ENCODE measurements around the gene SDC3. TPM values are rescaled to one million over a fixed set of nuclear protein-coding genes. Genes with fewer than 3 reads are reported as not detected.

The SDC3 gene
- total and polyA plus RNA-seq, 4 donors, result 3.3 to 27.5 (median 16.6) TPM

GRCh38 chr1:30903343-30904034 is 5.1 kb downstream of the SDC3 start:
- H3K4me3 ChIP-seq (ENCODE audit: low read depth in 1 of 3, low read length in 3 of 3), result no peak overlapping the region
- no peak for TF ChIP-seq YY1 (IDR thresholded peaks at IDR 0.05)
- TF ChIP-seq RXRA (IDR thresholded peaks at IDR 0.05), result no peak
- TF ChIP-seq FOXA2 (IDR thresholded peaks at IDR 0.05), result no peak
- H3K27ac ChIP-seq (ENCODE audit: low read depth in 1 of 2, low read length in 2 of 2), result peak overlapping the region; percentile 51 to 61
- H3K9me3 ChIP-seq (ENCODE audit: control insufficient read depth in 4 of 4, low read length in 3 of 4), result no peaks in the 10 kb centered on the region
- no peak overlapping the region for H3K9ac ChIP-seq (ENCODE audit: low read depth in 1 of 2, low read length in 2 of 2)
- 86% methylated on average over 8 of the region's 8 CpGs for WGBS
- DNase-seq (ENCODE audit: low spot score), result no peak
- no peaks in the 10 kb centered on the region for H3K36me3 ChIP-seq (ENCODE audit: control insufficient read depth in 4 of 4, insufficient read depth in 3 of 4, low read depth in 1 of 4, low read length in 3 of 4)
- H3K4me1 ChIP-seq (ENCODE audit: control insufficient read depth in 4 of 4, insufficient read depth in 4 of 4, low read length in 3 of 4), result peaks cover 0 to 7% (median 1%) of the 10 kb centered on the region in 4 donors
- H3K27me3 ChIP-seq (ENCODE audit: control insufficient read depth in 4 of 4, insufficient read depth in 4 of 4, low read length in 3 of 4), result no peaks in the 10 kb centered on the region

DNA sequence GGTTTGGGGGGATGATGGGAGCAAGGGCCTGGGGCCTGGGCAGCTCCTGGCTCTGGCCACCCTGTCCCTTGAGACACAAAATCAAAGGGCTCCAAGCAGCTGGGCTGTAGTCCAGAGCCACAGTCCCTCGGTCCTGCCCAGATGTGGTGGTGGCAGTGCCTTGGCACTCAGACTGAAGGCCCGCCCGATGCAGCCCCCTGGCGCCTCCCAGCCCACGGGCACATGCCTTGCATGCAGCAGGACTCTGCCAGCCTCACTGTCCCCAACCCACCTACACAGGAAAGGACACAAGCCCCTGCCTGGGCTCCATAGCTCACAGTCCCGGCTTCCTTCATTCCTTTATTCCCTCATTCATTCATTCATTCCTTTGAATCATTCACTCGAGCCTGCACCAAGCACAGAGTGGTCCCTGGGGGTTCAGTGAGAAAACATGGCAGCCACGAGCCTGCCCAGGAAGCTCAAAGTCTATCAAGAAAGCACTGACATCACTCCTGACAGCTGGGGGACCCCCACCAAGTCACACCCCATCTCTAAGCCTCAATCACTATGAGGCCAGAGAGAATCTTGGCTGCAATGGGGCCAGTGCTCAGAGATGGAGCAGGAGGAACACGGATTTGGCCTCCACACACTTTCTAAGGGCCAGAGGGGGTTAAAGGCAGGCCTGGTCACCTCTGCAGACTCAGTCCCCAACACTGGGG is 5.8 kb downstream of the SDC3 start:
- TF ChIP-seq, protein P1, sequence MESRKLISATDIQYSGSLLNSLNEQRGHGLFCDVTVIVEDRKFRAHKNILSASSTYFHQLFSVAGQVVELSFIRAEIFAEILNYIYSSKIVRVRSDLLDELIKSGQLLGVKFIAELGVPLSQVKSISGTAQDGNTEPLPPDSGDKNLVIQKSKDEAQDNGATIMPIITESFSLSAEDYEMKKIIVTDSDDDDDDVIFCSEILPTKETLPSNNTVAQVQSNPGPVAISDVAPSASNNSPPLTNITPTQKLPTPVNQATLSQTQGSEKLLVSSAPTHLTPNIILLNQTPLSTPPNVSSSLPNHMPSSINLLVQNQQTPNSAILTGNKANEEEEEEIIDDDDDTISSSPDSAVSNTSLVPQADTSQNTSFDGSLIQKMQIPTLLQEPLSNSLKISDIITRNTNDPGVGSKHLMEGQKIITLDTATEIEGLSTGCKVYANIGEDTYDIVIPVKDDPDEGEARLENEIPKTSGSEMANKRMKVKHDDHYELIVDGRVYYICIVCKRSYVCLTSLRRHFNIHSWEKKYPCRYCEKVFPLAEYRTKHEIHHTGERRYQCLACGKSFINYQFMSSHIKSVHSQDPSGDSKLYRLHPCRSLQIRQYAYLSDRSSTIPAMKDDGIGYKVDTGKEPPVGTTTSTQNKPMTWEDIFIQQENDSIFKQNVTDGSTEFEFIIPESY (IDR thresholded peaks at IDR 0.05), result no peak
- TF ChIP-seq, protein P2, sequence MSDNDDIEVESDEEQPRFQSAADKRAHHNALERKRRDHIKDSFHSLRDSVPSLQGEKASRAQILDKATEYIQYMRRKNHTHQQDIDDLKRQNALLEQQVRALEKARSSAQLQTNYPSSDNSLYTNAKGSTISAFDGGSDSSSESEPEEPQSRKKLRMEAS (IDR thresholded peaks at IDR 0.05), result no peak
- TF ChIP-seq YY1 (IDR thresholded peaks at IDR 0.05) (no peak), TAF1 (conservative IDR thresholded peaks at IDR 0.05) (no peak), FOXA2 (IDR thresholded peaks at IDR 0.05) (no peak), NR2F2 (IDR thresholded peaks at IDR 0.05) (no peak), RXRA (IDR thresholded peaks at IDR 0.05) (no peak), JUND (IDR thresholded peaks at IDR 0.05) (no peak), RAD21 (IDR thresholded peaks at IDR 0.05) (no peak), EGR1 (IDR thresholded peaks at IDR 0.05; ENCODE audit: low read depth in 2 of 2) (no peak)
- TF ChIP-seq, protein P3, sequence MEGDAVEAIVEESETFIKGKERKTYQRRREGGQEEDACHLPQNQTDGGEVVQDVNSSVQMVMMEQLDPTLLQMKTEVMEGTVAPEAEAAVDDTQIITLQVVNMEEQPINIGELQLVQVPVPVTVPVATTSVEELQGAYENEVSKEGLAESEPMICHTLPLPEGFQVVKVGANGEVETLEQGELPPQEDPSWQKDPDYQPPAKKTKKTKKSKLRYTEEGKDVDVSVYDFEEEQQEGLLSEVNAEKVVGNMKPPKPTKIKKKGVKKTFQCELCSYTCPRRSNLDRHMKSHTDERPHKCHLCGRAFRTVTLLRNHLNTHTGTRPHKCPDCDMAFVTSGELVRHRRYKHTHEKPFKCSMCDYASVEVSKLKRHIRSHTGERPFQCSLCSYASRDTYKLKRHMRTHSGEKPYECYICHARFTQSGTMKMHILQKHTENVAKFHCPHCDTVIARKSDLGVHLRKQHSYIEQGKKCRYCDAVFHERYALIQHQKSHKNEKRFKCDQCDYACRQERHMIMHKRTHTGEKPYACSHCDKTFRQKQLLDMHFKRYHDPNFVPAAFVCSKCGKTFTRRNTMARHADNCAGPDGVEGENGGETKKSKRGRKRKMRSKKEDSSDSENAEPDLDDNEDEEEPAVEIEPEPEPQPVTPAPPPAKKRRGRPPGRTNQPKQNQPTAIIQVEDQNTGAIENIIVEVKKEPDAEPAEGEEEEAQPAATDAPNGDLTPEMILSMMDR (IDR thresholded peaks at IDR 0.05; ENCODE audit: low read depth, low read length, missing input control), result no peak

More for the DNA sequence above, 5.8 kb downstream of the SDC3 start:
- peaks cover 0 to 7% (median 0%) of the 10 kb centered on the region in 4 donors for H3K4me1 ChIP-seq (ENCODE audit: control insufficient read depth in 4 of 4, insufficient read depth in 4 of 4, low read length in 3 of 4)
- no peaks in the 10 kb centered on the region for H3K9me3 ChIP-seq (ENCODE audit: control insufficient read depth in 4 of 4, low read length in 3 of 4)
- no peak overlapping the region for H3K4me3 ChIP-seq (ENCODE audit: low read depth in 1 of 3, low read length in 3 of 3)
- peak overlapping the region; percentile 51 to 61 for H3K27ac ChIP-seq (ENCODE audit: low read depth in 1 of 2, low read length in 2 of 2)
- no peak for DNase-seq (ENCODE audit: low spot score)
- no peaks in the 10 kb centered on the region for H3K36me3 ChIP-seq (ENCODE audit: control insufficient read depth in 4 of 4, insufficient read depth in 3 of 4, low read depth in 1 of 4, low read length in 3 of 4)
- H3K9ac ChIP-seq (ENCODE audit: low read depth in 1 of 2, low read length in 2 of 2), result no peak overlapping the region
- WGBS, result 78% methylated on average over 9 of the region's 9 CpGs
- no peaks in the 10 kb centered on the region for H3K27me3 ChIP-seq (ENCODE audit: control insufficient read depth in 4 of 4, insufficient read depth in 4 of 4, low read length in 3 of 4)

All from liver (tissue), 9 donors.